NCI-H524 (cell line): ENCODE results near the gene CCDC181.

ENCODE experiments used
- DNase-seq, 2 experiments: peaks; one replicate each; lab custom pipeline; 2025; lab: John Stamatoyannopoulos, UW

Gene CCDC181

DNA sequence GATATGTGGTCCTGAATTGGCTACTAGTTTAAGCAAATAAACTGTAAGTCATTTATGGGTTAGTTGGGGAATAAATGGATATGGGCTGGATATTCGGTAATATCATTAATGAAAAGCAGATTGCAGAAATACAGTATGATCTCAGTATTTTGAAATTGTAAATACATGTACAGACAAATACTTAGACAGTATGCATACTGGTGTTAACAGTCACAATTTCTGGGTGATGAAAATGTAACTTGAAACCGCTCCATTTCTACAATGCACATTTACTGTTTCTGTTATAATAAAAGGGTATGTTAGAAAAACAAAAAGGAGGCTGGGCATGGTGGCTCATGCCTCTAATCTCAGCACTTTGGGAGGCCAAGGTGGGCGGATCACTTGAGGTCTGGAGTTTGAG, 31.3 kb downstream of the CCDC181 start:
- no peak for DNase-seq

DNA sequence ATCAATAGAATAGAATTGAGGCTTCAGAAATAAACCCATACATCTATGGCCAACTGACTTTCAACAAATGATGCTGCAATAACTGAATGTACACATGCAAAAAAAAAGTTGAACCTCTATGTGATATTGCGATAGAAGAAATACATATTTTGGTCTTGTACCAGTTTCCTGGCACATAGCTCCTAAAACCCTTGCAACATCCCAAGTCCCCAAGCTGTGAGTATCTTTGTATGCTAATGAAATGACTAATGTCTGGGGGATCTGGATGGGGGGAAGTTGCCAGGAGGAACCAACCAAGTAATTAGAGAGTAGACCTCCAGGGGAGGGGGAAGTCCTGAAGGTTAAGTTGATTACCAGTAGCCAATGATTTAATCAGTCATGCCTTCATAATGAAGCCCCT, 34.9 kb downstream of the CCDC181 start:
- DNase-seq, result no peak

DNA sequence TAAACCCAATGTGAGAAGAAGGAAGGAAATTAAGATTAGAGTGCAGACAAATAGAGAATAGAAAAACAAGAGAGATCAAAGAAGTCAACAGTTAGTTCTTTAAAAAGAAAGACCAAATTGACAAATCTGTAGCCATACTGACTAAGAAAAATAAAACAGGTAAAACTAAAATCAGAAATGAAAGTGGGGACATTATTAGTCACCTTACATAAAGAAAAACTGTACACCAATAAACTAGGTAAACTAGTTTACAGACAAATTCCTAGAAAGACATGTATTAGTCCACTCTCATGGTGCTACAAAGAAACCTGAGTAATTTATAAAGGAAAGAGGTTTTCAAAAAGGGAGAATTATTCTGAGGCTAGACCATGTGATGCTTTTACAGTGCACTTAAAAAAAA, 37.0 kb downstream of the CCDC181 start:
- DNase-seq, result no peak

GRCh38 chr1:169387399-169387798, 39.9 kb downstream of the CCDC181 start:
- no peak for DNase-seq

DNA sequence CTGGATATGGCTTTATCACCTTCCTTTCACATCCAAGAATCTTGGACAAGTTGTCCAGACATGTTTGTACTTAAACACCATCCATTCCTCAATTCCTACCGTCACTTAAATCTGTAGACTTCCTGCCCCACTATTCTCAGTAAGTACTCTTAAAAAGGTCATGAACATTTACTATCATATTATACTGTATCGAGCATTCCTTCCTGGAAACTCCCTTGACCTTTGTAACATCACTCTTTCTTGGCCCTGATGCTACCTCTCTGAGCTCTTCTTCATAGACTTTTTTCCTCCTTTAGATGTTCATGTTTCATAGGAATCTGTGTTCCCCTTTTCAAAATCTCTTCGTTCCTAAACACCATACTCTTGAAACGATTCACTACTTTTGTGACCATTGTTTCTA, 43.8 kb downstream of the CCDC181 start:
- DNase-seq, result no peak

DNA sequence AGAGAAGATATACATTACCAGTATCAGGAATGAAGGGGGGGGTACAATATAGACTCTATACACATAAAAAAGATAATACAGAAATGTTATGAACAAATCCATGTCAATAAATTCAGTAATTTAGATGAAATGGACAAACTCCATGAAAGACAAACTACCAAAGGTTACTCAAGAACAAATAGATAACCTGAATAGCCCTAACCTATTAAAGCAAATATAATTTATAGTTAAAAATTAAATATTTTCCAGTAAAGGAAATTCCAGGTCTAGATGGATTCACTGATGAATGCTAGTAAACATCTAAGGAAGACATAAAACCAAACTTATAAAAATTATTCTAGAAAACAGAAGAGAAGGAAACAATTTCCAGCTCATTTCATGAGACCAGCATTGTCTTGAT, 46.1 kb downstream of the CCDC181 start:
- DNase-seq, result no peak

DNA sequence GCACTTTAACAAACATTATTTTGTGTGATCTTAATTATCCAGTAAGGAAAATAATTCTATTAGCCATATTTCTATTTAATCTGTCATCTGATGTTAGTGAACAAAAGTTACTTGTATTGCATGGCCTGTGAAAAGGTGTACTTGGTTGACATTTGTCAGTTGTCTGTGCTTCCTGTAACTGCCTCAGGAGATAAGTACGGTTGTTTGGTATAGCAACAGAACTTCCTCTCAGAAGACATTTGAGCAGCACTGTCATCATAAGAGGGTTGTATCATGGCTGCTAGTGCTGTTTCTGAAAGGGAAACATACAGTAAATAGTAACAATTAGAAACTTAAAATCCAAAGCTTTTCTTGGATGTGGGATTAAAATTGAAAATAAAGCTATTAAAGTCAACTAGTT, 55.9 kb downstream of the CCDC181 start:
- DNase-seq, result no peak

DNA sequence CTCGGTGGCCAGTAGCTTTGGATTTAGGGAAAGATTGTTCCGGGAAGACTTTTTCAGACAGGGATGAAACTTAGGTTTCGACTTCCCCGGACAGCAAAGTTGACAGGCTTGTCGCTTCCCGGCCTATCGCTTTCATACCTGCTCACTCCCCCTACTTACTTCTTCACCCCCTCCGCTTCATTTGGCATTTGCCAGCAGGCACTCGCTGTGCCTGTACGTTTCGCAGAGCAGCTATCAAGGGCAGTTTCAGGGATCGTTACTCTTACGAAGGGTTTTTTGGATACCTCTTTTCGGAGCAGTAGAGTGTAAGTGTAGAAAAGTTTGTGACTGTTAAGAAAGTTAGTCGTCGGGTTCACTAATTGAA, 58.9 kb downstream of the CCDC181 start:
- DNase-seq, result no peak

DNA sequence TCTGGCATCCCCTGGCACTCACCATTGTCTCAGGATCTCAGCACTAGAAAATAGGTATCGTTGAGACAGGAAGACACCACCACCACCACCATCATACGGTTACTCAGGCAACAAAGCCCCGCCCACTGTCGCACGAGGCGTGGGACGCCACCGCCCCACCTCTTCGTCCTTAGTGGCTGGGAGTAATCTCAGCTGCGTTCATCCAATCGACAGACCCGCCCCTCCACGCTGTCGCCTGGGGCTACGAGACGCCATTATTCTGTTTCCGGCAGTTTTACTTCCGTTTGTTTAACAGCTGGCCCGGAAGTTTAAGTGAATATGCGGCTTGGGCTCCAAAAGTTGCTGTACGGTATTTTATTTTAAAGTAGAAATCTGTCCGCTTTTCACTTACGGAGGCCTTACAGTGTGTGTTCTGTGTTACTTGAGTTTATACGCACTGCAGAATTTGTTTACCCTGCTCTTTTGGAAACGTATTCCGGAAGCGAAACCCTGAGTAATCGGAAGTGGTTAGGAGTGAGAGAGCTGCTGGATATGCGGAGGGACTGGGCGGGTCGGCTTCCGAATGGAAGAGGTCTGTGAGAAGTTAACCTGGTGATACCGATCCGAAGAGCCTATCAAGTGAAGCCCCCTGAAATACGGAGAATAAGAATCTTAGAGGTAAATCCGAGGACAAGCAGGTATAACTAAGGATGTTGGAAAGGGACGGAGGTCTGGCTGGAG, 59.4 kb downstream of the CCDC181 start, which contains the start of the genes BLZF1 and NME7:
TSS of gene BLZF1 (plus strand) at position 510 of the 720 bp plus-strand sequence. CDS start 1,328 bp downstream, outside the sequence.
TSS of gene NME7 (minus strand) at position 112 of the 720 bp plus-strand sequence. CDS start at position 25, 87 bp downstream.
- DNase-seq, result peak; percentile 89 to 94

DNA sequence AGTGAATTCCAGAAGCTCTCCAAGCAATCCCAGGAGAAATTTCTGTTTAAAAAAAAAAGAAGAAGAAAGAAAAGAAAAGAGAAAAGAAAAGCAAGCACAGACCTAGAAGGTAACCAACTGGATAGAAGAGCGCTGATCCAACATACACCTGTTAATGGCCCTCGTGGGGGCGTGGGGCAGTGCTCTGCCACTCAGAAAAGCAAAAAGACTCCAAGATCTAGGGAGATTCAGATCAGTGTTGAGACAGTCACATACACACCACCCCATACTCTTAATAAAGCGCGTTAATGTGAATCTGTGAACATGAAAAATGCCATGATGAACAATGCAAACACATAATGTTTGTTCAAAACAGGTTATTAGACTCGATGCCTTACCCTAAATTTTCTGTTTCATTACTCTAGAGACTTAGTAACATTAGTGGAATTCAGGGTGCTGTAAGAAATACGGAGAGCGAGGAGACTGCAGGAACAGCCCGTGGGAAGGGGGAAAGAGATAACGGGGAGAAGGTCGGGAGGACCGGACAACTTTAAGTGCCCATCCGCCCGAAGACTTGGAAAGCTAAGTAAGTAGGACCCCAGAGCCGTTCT, 60.1 kb downstream of the CCDC181 start:
- peak; percentile 3 to 30 for DNase-seq

GRCh38 chr1:169364948-169365347, 62.3 kb downstream of the CCDC181 start:
- DNase-seq, result no peak

GRCh38 chr1:169363046-169363730, 64.1 kb downstream of the CCDC181 start:
- DNase-seq, result no peak

DNA sequence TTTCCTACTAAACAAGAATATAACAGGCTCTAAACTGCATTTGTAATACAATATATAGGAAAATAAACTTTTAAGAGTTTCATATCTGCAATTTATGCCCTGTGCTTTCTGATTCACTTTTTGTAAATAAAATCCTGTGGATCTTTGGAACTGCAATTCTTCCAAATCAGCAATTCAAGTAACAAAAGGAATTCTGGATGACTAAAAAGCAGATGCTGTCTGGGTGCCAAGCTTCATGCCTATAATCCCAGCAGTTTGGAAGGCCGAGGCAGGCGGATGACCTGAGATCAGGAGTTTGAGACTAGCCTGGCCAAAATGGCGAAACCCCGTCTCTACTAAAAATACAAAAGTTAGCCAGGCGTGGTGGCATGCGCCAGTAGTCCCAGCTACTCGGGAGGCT, 66.0 kb downstream of the CCDC181 start:
- DNase-seq, result no peak

DNA sequence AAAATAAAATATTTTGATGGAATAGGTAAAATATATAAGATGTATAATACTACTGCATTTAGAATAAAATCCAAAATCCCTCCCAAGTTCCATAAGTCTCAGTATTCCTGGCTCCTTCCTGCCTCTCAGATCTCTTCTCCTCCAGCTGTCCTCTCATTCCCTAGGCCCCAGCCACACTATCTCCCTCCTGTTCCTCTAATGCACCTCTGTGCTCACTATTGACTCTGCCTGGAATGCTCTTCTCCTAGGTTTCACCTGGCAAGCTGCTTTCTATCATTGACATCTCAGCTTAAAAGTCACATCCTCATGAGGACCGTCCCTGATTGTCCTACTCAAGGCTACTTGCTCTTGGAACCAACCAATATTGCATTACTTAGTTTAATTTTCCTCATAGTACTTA, 66.9 kb downstream of the CCDC181 start:
- peak in 1 of 2 experiments; percentile 11 for DNase-seq

GRCh38 chr1:169348383-169349036, 78.8 kb downstream of the CCDC181 start:
- DNase-seq, result peak; percentile 36 to 70

DNA sequence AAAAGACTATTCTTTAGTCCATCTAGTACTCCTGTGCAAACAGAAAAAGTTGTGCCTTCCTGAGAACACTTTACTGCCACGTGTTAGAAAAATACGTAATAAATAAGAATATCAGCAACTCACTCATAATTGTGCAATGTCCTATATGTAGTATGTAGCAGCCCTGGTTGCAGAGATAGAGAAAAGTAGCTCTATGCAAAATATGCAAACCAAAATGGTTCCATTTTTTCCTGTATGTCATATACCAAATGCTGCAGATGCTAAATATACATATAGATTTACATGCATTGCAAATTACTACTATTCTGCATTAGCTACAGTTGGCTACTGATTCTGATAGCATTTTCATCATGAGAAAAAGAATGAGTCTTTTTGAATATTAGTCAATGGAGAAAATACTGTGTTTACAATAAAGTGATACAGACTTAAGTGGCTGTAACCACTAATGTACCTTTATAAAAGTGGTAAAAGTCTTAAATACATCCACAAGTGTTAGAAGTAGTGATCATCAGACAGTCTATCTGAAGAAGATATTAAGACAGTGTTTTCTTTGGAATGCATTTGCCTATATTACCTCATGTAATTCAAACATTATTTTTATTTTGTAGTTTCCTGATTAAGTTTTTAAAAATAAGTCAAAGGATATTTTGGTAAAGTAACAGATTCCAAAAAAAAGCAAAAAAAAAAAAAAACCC, 79.4 kb downstream of the CCDC181 start:
- DNase-seq, result no peak

DNA sequence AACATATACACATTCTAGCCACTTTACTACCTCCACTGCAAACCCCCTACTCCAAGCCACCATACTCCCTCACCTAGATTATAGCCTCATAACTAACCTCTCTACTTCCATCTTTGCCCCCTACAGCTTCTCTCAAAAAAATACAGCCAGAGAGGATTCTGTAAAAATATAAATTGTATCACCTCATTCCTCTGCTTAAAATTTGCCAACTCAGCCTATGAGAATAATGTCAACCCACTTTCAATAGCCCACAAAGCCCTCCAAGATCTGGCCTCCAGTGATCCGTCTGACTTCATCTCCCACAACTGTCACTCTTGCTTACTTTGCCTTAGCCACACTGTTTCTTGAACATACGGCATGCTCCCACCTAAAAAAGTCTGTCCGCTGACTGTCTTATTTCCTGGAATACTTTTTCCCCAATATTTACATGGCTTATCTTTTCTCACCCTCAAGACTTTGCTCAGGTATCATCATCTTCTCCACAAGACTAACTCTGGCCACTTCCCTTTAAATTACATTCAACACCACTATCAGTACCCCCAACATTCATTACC, 81.2 kb downstream of the CCDC181 start:
- DNase-seq, result no peak

DNA sequence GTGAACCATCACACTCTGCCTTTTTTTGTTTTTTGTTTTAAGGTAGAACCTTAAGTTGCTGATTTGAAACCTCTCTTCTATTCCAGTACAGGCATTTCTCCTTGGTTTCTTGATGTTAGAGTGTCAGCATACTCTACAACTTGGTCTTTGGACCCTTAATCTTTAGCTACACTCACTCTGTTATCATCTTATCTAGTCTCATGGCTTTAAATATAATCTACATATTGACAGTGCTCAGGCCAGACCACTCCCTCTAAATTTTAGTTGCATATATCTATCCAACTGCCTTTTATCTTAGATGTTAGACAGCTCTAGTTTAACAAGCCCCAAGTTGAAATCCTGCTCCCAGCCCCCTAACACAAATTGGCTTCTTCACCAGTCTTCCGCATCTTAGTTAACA, 81.8 kb downstream of the CCDC181 start:
- DNase-seq, result no peak
